Measurements from ENCODE around the gene TPCN1.

TPCN1 gene

DNA sequence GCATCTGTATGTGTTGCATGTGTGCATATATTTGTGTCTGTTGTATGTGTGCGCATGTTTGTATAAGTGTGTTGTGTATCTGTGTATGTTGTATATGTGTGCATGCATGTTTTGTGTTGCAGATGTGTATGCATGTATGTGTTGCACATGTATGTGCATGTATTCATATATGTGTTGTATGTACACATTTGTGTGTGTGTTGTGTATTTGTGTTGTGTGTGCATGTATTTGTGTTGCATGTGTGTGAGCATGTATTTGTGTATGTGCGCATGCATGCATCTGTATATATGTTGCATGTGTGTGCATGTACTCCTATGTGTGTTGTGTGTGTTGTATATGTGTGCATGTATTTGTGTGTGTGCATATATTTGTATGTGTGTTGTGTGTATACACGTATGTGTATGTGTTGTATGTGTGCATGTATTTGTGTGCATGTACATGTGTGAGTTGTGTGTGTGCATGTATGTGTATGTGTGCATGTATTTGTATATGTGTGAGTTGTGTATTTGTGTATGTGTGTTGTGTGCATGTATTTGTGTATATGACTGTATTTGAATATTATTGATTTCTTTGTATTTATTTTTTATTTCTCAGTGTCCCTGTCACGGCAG, 96.9 kb downstream of the TPCN1 start:
- DNase-seq: no peak

DNA sequence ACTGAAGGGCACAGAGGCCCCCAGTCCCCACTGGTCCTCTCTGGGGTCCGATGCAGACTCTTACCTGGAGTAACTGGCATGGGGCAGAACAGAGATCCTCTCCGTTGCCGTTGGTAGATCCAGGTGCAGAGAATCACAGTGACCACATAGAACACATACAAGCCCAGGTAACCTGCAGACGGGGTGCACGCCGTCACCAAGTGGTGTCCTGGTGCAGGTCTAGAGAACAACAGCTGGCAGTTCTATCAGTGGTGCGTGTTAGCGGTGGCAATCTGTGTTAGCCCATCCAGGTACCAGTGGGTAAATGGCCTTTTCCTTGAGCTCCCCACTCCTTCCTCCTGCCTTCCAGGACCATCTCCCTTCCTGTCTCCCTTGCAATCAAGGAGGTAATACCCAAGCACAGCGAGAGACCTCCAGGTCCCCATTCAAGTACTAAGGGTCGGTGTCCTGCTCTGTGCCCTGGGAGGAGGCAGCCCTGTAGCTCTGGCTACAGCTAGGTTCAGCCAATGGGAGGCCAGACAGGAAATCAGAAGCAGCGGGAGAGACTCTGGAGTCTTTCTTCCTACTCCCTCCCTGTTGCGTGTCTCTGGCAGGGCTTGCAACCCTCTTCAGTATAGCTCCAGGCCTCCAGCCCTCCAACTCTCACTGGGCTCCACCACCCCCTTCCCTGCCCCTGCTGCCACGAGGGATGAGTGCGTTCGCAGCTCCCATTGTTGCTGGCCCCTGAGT, 97.8 kb downstream of the TPCN1 start:
- no peak for DNase-seq

DNA sequence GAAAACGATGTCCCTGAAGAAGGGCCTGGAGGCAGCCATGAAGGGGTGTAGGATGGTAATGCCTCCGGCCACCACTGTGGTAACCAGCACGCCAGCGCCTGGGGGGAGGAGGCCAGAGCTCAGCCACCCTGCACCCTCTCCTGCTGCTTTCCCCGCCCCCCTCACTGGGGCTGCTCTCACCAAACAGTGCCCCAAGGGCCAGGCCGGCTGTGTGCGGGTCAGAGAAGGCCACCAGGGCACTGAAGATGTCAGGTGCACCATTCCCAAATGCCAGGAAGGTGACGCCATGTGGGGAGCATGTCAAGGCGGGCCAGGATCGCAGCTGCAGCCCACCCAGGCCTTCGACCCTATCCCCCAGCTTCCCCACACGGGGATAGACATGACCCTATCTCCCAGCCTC, 99.1 kb downstream of the TPCN1 start:
- DNase-seq: no peak

DNA sequence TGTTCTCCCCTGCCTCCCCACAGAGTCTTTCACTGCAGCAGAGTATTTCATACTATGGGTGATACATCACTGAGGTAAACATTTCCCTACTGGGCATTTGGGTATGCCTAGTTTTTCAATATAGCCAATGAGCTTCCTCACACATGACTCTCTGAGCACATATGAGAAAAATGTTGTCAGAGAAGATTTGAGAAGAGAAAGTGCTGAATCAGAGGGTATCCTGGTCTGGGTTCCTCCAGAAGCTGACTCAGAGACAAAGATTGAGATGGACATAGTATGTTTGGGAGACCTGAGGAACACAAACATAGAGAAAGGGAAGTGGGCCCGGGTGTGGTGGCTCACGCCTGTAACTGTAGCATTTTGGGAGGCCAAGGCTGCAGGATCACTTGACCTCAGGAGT, 101.1 kb downstream of the TPCN1 start:
- no peak for DNase-seq

DNA sequence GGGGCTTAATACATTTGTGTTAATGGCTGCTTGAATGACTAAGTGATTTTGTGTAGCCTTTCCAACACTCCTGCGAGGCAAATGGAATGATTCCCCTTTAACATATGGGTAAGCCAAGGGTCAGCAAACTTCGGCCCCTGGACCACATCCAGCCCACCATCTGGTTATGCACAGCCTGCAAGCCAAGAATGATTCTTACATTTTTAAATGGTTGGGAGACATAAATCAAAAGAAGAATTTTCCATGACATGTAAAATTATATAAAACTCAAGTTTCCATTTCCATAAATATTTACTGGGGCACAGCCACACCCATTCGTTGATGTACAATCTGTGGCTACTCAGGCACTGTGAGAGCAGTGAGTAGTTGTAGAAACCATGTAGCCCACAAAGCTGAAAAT, 104.7 kb downstream of the TPCN1 start:
- no peak for DNase-seq

DNA sequence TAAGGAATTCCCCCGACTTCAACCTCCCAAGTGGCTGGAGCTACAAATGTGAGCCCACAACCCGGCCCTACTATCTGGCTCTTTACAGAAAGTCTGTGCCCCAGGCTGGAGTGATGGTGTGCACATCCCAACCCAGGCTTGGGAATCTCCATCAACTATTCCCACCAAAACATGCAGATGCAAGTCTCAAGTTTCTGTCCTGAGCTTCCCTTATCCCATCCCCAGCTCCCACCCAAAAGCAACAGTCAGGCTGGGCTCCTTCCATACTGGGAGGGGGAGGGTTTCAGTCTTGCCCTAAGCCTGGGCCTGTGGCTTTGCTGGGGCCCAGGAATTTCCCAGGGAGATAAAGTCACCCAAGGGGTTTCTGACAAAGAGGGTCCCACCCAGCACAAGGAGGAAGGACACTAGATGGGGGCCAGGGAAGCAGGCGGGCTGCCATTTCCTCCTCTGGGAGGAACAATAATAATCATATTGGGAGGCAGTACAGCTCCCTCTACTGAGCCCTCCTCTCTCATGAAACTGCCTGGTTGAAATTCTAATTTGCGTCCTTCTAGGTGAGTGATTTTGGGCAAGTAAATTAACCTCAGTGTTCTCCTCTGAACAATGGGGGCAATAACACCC, 105.6 kb downstream of the TPCN1 start:
- DNase-seq: no peak

DNA sequence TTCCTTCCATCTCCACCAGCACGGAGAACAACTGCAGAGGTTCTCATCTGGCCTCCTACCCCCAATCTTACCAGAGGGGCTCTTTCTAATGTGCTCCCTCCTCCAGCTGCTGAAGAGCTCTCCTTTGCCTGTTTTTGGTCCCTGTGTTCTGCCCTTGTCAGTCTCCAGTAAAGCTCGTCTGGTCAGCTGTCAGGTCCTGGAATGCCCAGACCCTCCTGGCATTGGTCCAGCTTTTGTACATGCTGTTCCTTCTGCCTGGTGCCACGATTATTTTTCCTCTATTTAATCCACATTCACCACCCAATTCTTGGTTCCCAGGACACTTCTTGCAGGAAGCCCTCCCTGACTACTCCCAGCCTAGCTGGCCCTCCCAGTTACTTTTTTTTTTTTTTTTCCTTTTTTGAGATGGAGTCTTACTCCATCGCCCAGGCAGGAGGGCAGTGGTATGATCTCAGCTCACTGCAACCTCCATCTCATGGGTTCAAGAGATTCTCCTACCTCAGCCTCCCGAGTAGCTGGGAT, 107.2 kb downstream of the TPCN1 start:
- DNase-seq: no peak

DNA sequence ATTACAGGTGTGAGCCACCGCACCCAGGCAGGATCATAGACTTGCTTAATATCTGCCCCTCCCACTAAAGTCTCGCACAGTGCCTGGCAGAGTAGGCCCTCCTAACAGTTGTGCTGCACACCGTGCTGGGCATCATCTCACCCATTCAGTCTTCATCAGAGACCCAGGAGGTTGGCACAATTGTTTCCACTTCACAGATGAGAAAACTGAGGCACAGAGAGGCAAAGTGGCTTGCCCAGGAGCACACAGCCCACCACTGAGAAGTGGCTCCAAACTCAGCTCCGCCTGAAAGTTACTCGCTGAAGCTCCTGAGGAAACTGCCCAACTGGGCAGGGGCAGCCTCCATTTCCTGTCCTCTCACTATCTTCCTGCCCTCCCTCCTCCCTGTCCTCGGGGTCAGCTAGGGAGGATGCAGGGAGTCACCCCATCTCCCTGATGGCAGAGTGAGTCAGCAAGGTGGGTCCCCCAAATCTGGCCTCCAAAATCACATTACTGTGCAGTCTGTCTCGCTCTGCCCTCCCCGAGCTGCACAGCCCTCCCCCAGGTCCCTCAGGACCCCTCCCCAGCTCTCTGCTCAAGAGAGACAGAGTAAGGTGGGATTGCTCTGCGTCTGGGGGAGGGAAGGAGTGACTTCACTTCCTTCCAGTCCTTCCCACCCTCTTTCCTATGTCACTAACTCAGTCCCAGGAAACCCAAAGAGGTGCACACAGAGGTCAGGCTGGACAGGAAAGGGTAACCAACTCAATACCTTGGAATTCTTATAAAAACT, 107.9 kb downstream of the TPCN1 start:
- no peak for DNase-seq

DNA sequence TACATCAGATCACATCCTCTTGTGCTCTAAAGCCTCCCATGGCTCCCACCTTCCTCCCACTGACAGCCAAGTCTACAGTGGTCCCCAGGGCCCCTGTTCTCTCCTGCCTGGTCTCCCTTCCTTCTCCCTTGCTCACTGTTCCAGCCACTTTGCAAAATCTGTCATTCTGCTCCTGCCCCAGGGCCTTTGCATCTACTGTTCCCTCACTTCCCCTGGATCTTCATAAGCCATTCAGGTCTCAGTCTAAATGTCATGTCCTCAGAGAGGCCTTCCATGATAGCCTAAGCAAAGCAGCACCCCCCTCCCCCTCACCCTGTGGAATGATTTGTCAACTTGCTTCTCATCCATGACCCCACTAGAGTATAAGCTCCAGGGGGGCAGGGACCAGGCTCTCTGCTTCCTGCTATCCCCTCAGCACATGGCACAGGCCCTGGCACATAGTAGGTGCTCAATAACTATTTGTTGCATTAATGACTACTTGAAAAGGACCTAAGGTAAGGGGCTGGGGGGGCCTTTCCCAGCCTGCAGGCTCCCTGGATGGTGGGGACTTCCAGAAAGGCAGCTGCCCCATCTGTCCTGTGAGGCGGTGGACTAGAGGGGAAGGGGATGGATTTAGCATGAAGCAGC, 108.6 kb downstream of the TPCN1 start:
- no peak for DNase-seq

DNA sequence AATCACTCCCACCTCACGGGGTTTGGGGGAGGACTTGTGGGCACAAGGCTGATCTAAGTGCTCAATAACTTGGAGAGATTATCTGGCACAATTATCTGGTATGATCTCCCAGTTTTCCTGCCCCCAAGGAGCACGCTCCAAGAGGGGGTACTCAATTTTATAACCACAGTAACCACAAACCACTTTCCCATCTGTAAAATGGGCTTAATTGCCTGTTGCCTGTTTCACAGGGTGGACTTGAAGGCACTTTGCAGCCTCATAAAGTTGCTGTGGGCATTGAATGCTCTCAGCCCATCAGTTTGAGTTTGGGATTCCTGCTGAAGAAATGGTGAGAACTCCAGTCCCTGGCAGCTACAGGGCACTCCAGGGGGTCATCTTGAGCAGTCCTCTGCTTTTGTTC, 109.2 kb downstream of the TPCN1 start:
- no peak for DNase-seq

DNA sequence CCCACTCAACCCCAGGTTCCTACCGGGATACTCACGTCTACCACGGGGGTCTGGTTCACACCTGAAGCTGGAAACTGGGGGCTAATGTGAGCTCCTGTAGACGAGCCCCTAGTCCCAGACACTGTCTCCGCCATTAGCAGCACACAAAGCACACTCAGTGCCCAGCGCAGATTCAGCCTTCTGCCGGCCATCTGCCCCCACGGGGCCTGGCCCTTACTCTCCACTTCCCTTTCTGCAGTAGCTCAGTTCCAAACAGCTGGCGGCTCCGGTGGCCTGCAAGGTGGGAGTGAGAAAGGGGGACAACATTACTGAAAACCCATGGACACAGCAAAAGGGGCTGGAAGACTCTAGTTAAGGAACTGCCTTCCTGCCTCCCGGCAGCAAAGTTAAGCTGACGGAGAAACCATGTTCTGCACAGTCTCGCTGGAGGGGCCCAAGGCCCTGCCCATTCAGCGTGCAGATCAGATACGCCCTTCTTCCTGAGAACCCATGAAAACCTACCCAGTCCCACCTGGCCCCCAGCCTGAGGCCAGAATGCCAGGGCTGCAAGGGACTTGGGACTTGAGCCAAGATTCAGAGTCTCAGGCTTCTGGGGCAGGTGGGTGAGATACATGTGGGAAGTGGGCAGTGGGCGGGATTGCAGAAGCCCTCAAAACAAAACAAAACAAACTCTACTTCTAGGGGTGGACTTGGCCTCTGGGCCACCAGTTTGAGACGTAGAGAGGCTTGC, 111.6 kb downstream of the TPCN1 start:
- DNase-seq: no peak

DNA sequence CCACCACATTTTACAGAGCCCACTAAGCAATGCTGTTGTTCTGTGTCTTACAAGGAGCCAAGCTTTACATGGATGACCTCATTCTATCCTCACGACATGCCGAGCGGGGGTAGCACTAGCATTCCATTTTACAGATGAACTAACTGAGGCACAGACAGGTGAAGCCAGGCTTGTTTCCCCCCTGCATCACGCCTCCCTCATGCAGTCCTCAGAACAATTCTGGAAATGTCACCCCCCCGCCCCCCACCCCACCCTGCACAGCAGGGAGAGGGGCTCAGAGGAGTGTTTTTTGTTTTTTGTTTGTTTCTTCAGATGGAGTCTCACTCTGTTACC, 112.1 kb downstream of the TPCN1 start:
- no peak for DNase-seq

DNA sequence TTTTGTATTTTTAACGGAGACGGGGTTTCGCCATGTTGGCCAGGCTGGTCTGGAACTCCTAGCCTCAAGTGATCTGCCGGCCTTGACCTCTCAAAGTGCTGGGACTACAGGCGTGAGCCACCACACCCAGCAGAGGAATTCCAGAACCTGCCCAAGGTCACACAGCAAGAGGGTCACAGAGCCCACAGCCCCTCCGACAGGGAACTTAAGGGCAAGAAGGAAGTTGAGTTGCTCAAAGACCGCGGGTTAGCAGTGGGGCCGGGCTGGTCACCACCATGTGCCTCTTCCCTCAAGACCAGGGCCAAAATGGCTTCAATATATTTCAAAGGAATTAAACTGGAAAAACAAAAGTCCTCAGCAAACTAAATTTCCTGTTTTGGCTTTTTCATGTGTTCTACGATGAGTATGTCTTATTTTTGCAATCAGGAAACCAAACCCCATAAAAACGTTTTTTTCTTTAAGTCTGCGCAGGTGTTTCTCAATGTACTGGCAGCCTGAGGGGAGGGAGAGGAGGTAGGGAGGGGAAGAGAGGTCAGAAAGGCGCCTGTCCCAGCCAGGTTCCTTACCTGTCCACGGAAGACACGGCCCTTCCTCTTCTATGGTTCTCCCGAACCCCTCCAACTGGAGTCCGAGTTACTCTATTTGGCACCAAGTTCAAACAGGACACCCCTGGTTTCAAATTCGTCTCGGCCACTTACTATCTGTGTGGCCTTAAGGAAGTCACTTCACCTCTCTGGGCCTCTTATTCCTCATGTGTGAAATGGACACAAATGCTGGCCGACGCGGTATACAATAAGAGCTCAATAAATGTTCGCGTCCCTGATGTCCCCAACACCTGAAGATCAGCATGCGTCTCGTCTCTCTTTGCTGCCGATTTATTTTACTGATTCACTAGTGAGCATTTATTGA, 112.9 kb downstream of the TPCN1 start:
- peak; percentile 38 for DNase-seq

DNA sequence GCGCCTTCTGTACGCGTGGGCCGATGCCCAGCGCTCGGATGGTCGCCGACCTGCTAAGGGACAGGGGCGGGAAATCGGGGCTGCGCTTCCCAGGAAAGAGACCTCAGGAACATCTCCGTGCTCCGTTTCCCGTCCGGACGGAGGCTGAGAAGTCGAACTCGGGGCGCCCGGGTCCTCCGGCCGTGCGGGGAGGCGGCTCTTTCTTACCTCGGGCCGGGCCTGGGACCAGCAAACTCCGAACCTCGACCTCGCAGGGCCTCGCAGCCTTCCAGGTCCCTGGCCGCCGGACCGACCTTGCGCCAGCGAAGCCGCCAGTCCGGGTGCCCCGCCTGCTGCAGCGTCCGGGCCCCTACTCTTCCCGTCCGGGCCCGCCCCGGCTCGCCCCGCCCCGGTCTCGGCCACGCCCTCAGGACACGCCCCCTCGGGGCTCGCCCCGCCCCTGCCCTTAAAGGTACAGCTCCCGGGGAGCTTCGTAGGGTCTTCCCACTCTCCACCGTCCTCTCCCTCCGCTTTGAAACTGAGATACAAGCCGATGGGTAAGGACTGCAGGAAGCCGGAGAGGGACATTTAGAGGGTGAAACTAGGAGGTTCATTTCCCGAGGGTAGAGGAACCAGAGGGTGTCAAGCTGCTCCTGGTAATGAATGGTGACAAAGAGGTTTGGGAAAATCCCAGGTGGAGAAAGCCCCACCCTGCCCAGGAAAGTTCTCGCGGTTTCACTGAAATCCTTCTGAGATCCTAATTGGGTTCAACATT, 113.7 kb downstream of the TPCN1 start, which contains the start of gene SLC8B1:
Gene SLC8B1 (minus strand): TSS at position 324 of the 754 bp plus-strand sequence. CDS start 2,231 bp downstream, outside the sequence.
- DNase-seq: peak; percentile 88

DNA sequence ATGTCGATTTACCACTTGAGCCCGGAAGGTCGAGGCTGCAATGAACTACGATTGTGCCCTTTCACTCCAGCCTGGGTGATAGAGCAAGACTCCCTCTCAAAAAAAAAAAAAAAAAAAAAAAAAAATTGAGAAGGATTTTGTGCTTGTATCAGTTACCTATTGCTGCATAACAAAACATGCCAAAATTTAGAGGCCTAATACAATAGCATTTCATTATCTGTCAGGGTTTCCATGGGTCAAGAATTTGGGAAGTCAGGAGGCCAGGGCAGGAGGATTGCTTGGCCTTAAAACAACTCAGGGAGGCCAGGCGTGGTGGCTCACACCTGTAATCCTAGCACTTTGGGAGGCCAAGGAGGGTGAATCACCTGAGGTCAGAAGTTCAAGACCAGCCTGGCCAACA, 118.3 kb downstream of the TPCN1 start:
- no peak for DNase-seq

DNA sequence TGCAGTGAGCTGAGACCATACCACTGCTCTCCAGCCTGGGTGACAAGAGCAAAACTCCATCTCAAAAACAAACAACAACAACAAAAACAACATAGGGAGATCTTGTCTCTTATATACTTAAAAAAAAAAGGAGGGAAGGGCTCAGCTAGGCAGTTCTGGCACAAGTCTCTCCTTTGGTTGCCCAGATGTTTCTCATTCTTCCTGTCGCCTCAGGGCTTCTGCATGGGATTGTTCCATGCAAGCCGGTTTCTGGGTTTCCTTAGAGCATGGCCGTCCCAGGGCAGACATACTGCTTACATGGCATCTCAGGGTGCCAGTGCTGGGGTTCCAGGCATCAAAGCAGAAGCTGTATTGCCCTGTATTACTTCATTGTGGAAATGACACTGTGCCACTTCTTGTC, 118.8 kb downstream of the TPCN1 start:
- no peak for DNase-seq

DNA sequence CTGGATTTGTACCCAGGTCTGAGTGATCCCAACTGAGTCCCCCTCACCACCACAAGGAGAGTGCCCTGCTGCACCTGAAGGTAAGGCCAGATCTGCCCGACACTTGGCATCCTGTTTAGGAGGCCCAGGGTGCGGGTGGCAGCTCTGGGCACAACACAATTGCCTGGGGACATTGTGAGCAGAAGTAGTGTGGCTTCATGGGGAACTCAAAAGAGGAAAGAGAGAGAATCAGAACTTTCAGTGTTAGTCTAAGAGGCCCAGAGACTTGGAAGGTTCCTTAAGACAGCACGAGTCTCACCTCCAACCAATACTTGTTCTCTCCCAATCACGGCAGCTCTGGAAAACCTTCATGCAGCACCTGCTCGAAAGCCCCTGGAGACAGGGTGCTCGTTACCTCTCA, 120.3 kb downstream of the TPCN1 start:
- DNase-seq: no peak

DNA sequence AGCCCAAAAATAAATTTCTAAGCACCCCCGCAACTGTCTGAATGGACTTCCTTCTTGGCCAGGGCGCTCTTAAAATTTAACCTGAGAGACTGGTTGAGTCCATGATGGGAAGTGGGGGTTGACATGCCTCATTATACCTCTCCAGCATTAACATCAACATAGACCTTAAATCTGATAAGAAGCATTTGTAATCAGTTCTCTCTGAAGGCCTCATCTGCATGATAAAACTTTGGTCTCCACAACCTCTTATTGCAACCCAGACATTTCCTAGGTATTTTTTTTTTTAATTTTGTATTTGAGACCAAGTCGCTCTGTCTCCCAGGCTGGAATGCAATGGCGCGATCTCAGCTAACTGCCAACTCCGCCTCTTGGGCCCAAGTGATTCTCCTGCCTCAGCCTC, 124.1 kb downstream of the TPCN1 start:
- no peak for DNase-seq

DNA sequence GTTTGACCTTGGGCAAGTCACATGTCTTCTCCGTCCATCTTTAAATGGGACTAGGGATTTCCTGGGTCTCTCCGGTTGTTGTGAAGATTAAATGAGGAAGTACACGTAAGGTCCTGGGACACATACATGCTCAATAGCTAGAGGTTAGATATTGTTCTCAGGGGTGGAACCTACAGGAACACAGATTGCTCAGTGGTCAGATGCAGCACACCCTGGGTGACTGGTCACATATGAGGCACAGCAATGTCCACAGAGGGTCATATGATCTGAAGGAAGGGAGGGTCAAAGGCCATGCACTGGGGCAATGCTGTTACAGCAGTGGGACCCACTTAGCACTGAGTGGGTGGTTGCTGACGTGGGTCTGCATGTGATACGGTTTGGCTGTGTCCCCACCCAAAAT, 125.1 kb downstream of the TPCN1 start:
- DNase-seq: no peak

DNA sequence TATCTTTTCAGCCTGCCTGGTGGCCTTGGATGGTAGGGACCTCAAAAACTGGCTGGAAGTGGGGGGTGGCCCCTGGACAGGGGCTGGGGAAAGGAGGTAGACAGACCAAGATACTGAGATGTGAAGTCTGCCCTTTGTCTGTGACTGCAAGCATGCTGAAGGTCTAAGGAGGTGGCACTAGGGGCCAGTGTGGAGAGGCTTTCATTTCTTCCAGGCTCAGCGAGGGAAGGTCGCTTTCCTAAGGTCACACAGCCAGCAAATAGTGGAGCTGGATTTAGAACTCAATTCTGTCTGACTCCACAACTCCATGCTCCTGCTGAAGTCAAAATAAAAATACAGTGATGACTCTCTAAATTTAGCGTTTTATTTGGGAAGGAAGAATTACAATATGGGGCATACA, 125.8 kb downstream of the TPCN1 start:
- DNase-seq: no peak

All from CD4-positive, alpha-beta T cell treated with Interleukin-17A for 1 hour (primary cell).